GM21423 (cell line): Measurements from ENCODE around the gene EXD3.
"Not testable (repeated sequence)": the region's sequence is repeated elsewhere in the genome, so short reads cannot be mapped to it uniquely, and the experiment has no call there.

Source experiments
- ATAC-seq: cut with Tn5 transposase; IDR thresholded peaks from one replicate; pipeline ENCODE4 v1.9.1; 2021; ENCODE audit warnings: mild to moderate bottlenecking, moderate library complexity; ENCODE audit not compliant: unreplicated experiment

EXD3 gene

DNA sequence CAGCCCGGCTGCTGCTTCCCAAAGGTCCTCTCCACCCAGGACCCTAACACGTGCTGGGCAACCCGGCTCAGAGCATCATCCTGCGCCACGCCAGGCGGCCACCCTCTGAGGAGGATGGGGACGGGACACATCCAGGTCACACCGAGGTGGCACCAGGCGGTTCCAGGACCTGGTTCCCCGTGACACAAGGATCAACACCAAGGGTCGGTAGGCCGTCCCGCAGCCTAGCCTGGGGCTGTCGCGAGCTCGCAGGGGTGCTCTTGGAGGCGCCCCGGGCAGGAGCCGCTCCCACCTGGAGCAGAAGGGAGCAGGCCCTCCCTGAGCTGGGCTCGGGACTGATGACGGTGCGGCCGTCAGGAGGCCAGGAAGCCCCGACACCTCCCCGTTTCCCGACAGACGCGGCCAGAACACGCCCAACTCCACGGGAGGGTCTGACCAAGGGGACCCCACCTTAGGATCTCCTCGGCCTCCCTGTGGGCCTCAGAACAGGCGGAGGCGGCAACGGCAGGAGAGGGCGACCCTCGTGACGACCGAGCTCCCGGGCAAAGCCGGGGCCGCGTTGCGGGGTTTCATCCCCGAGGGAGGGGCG lies 6.3 kb downstream of the EXD3 start:
- no peak for ATAC-seq

GRCh38 chr9:137416006-137416562 lies 6.9 kb downstream of the EXD3 start:
- ATAC-seq: no peak

DNA sequence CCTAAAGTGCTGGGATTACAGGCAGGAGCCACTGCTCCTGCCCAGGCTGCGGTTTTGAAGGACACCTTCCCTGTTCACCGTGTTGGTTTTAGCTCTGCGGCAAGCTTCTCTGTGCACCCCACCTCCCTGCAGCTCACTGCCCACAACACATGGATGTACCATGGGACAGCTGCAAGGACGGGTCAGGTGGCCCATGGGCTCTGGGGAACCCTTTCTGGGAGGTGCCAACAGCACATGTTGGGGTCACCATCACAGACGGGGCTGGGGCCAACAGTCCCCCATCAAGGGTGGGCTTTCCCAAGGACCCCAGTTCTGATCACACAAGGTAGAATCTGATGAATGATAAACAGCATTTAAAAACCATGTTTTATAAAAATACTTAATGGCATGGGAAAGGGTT lies 7.5 kb downstream of the EXD3 start:
- no peak for ATAC-seq

DNA sequence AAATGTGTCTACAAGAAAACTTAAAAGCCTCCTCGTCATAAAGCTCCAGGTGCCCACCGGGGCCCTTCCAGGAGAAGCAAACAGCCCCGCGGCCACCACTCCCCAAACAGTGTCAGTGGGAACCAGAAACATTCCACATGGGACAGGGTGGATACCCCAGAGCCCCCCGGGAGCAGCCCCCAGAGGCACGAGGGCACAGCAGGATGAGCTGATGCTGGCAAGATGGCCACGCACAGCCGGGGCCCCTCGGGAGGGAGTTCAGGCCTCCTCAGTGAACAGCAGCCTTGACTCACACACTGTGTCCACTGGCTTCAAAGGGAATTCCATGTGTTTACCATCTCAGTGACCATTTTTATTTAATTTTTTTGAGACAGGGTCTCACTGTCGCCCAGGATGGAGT lies 10.5 kb downstream of the EXD3 start:
- ATAC-seq: no peak

GRCh38 chr9:137411645-137412380 lies 11.1 kb downstream of the EXD3 start:
- ATAC-seq: peak; percentile 70

DNA sequence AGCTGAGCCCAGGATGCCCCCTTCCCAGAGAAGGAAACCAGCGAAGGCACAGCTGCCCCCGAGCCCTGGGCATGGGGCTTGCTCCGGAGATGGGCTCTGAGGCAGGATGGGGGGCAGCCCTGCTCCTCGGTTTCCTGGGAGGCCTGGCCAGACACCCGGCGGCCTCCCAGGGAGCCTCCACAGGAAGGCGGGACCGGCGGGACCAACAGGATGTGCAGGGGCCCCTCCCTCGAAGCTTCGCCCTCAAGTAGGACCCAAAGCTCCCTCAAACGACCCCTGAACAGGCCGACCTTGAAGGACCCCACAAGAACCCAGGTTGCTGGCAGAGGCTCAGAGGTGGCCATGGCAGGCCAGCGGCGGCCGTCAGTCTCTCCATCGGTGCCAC lies 11.7 kb downstream of the EXD3 start:
- ATAC-seq: no peak

DNA sequence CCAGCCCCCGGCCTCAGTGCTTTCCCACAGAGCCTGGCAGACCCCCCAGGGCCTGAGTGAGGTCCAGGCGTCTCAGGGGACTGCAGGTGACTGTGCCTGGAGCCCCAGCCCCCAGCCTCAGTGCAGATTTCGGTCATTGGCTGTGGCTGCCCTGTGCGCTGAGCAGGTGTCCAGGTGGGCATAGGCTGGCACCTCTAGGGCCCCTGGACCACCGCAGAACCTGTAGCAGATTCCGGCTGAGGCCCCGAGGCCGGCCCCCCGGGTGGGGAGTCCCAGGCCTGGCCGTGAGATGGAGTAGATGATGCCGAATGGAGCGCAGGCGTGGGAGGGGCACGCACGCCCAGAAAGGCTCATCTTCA lies 12.1 kb downstream of the EXD3 start:
- no peak for ATAC-seq

DNA sequence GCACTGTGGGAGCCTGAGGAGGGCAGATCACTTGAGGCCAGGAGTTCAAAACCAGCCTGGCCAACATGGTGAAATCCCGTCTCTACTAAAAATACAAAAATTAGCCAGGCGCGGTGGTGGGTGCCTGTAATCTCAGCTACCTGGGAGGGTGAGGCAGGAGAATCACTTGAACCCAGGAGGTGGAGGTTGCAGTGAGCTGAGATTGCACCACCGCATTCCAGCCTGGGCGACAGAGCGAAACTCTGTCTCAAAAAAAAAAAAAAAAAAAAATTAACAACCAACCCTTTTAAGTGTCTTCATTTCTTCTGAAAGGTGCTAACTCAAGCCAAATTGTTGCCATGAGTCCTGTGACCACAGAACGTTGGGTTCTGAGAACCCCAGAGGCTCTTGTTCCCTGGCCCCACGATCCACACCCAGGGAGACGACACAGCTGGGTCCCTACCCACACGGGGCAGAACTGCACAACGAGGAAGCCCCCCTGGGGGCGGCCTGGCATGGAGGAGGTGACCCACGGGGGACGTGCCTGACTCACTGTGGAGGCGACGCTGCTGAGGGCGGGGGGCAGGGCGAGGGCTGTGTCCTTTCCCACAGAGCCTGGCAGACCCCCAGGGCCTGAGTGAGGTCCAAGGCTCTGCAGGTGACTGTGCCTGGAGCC lies 12.6 kb downstream of the EXD3 start:
- ATAC-seq: not testable (repeated sequence)

DNA sequence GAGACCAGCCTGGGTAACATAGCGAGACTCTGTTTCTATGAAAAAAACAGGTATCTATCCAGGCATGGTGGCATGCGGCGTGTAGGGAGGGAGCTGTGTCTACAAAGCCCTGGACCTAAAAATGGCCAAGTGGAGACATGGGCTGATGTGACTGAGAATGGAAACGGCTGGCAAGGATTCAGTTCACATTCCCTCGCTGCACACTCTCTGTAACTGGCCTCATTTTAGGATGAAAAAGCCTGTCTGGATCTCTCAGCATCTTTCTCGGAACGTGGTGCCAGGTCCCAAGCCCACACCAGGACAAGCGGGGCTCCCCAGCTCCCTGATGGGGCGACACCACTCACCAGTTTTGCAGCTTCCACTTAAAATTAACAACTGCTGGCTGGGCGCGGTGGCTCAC lies 13.4 kb downstream of the EXD3 start:
- ATAC-seq: no peak

GRCh38 chr9:137408651-137409405 lies 14.1 kb downstream of the EXD3 start:
- no peak for ATAC-seq

GRCh38 chr9:137407590-137408300 lies 15.2 kb downstream of the EXD3 start:
- no peak for ATAC-seq

DNA sequence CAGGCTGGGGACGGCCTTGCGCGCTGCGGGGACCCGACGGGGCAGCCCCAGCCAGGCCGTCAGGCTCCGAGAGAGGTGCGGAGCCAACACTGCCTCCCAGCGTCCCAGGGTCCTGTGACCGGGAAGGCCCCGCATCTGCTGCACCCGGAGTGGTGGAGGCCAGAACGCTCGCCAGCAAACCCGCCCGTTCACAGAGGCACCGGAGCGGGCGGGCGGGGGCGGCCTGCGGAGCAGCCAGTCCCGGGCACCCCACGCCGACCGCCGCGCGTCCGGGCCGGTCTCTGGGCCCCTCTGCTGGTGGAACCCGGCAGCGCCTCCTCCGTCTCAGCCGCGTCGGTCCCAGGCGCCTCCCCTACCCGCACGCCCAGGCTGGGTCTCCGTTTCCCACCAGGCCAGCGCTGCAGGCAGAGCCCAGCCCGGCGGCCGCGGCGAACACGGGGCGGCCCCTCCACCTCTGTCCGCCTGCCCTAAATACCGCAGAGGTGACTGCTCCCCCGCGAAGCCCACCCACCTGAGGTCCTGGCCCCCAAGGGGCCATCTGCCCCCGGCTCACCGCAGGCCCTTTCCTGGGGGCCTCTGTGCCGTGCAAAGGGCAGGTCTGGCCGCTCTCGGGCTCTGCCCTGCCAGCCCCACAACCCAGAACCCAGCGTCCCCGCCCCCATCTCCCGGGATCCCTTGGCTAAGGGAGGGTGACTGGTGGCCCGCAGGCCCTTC lies 15.9 kb downstream of the EXD3 start:
- no peak for ATAC-seq

- ATAC-seq: no peak
Measured at GRCh38 chr9:137406085-137406760, 16.7 kb downstream of the EXD3 start.

- ATAC-seq: no peak
Measured at GRCh38 chr9:137405677-137406081, 17.3 kb downstream of the EXD3 start.

DNA sequence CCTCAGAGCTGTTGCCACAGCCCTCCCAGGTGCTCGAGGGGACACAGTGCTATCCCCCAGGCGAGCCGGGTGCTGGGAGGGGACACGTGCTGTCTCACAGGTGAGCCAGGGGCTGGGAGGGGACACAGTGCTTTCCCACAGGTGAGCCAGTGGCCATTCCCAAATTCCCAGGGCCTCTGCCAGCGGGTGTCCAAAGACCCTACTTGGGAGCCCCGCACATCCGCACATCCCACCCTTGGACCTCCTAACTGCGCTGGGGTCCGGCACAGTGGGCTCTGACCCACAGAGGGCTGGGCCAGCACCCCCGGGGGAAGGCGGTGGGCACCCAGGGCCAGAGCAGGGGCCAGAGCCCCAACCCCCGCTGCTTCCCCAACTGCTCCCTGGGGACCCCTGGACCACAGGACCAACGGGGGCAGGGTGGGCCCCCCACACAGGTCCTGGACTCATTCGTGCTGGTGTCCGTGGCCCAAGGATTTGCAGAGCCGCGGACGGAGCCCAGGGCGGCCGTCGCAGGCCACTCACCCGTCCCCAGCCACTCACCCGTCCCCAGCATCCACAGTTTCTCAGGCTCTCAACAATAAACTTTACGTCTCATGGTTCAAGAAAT lies 17.9 kb downstream of the EXD3 start:
- ATAC-seq: no peak

DNA sequence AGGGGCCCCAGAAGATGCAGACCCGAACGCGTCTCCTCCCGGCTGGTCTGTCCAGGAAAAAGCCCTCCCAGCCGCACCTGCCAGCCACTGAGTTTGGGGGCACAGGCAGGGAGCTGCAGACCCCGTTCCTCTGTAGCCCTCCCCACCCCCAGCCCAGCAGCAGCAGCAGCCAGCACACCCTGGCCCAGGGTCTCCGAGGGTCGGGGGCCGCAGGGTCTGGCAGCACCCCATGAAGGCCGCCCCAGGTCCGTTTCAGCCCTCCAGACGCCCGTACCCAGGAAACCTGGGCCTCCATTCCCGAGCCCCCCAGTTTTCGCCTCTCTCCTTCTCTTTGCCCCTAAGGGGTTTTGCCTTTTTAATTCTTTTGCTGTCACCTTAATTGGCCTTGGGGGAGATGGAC lies 19.7 kb downstream of the EXD3 start:
- ATAC-seq: no peak

- ATAC-seq: no peak
Measured at GRCh38 chr9:137402746-137403145, 20.2 kb downstream of the EXD3 start.

GRCh38 chr9:137398561-137399468 lies 24.1 kb downstream of the EXD3 start:
- ATAC-seq: no peak
